Endothelial cell of umbilical vein (primary cell): ENCODE measurements around the gene HPRT1. TPM values are rescaled to one million over a fixed set of nuclear protein-coding genes. Genes with fewer than 3 reads are reported as not detected.

Source experiments
- BruUV-seq: library from RNA; stranded (reverse); fragments of 400-500 nt; replicated peaks from 2 replicates; lab custom pipeline; 2021; lab: Mats Ljungman, UMichigan
- CTCF ChIA-PET: fragments of 300-600, 350-600 bp; sonication (Branson Sonifier 250); formaldehyde crosslinking; loops from one replicate; lab custom pipeline; 2021; ENCODE audit warnings: antibody characterized with exemption, inconsistent platforms; lab: Charles Lee
- POLR2A ChIA-PET: fragments of 300-600, 350-600 bp; sonication (Branson Sonifier 250); formaldehyde crosslinking; loops from one replicate; lab custom pipeline; 2021; ENCODE audit warnings: antibody characterized with exemption, inconsistent platforms; lab: Charles Lee
- DNase-seq: peaks from one replicate; pipeline ENCODE4 v3.0.0-alpha.2; 2011; ENCODE audit warnings: low read depth, low spot score
- FAIRE-seq: peaks from 2 replicates; lab custom pipeline; 2011; peaks lifted over from hg19 to GRCh38; lab: Jason Lieb, UNC
- H2AFZ ChIP-seq: 2 replicates; pipeline ENCODE4 v1.6.0; 2012; ENCODE audit warnings: low read depth, low read length, control low read depth, inconsistent platforms
- H3K27ac ChIP-seq: 2 replicates; pipeline ENCODE4 v1.5.1; 2011; ENCODE audit warnings: low read depth, mild to moderate bottlenecking, control low read depth, low read length, moderate library complexity; ENCODE audit not compliant: insufficient read depth
- H3K27me3 ChIP-seq, 2 experiments: 2 replicates each; pipeline versions ENCODE4 v1.6.0 to v1.6.1; 2011; ENCODE audit warnings: low read length in 2 of 2, mixed read lengths in 1 of 2; ENCODE audit not compliant: control insufficient read depth in 2 of 2, insufficient read depth in 2 of 2
- H3K36me3 ChIP-seq, 2 experiments: 2 replicates in 1 of 2; 3 replicates in 1 of 2; pipeline ENCODE4 v1.5.1; 2011; ENCODE audit warnings: low read length in 2 of 2, mild to moderate bottlenecking in 1 of 2, moderate library complexity in 1 of 2; ENCODE audit not compliant: control insufficient read depth in 2 of 2, insufficient read depth in 2 of 2; ENCODE audit errors: extremely low read depth in 1 of 2
- H3K4me1 ChIP-seq: 3 replicates; pipeline ENCODE4 v1.5.1; 2011; ENCODE audit warnings: mild to moderate bottlenecking, low read length; ENCODE audit not compliant: control insufficient read depth, insufficient read depth; ENCODE audit errors: extremely low read depth
- H3K4me2 ChIP-seq: 2 replicates; pipeline ENCODE4 v1.6.1; 2011; ENCODE audit warnings: low read length, control low read depth, mixed read lengths; ENCODE audit not compliant: insufficient read depth
- H3K4me3 ChIP-seq, 3 experiments: fragments of 200-600 bp in 1 of 3; sonication (generic), shearing (Covaris generic) in 1 of 3; replicated peaks in 1 of 3; 2 replicates each; pipeline ENCODE4 v1.5.1; 2011 to 2016; ENCODE audit warnings: control low read depth in 3 of 3, low read length in 3 of 3, mild to moderate bottlenecking in 2 of 3, inconsistent platforms in 1 of 3, low read depth in 1 of 3, moderate library complexity in 1 of 3; ENCODE audit not compliant: insufficient read depth in 1 of 3
- H3K79me2 ChIP-seq: 2 replicates; pipeline ENCODE4 v1.6.0; 2012; ENCODE audit warnings: low read length, inconsistent platforms; ENCODE audit not compliant: control insufficient read depth, insufficient read depth
- H3K9ac ChIP-seq: replicated peaks from 2 replicates; pipeline ENCODE3; 2011; ENCODE audit warnings: low read length, control low read depth; ENCODE audit not compliant: insufficient read depth; ENCODE audit errors: extremely low read depth
- H3K9me1 ChIP-seq: replicated peaks from 3 replicates; pipeline ENCODE4 v1.6.0; 2011; ENCODE audit warnings: mild to moderate bottlenecking, low read length; ENCODE audit not compliant: control insufficient read depth, insufficient read depth; ENCODE audit errors: extremely low read depth
- H3K9me3 ChIP-seq: replicated peaks from 2 replicates; pipeline ENCODE4 v1.5.1; 2012; ENCODE audit warnings: low read length, inconsistent platforms; ENCODE audit not compliant: control insufficient read depth, insufficient read depth
- H4K20me1 ChIP-seq: replicated peaks from 2 replicates; pipeline ENCODE3; 2011; ENCODE audit warnings: mild to moderate bottlenecking, low read length; ENCODE audit not compliant: control insufficient read depth, insufficient read depth; ENCODE audit errors: extremely low read depth
- CTCF ChIP-seq, 2 donors: IDR thresholded peaks; 1 replicate in 1 of 2; 2 replicates in 1 of 2; pipeline ENCODE4 v1.5.1; 2011; ENCODE audit warnings: low read length in 2 of 2, mild to moderate bottlenecking in 2 of 2, moderate library complexity in 2 of 2, control low read depth in 1 of 2, inconsistent platforms in 1 of 2, low read depth in 1 of 2; ENCODE audit not compliant: insufficient read depth in 1 of 2; ENCODE audit errors: extremely low read depth in 1 of 2
- EZH2 ChIP-seq: IDR thresholded peaks from 2 replicates; pipeline ENCODE4 v1.6.1; 2012; ENCODE audit warnings: borderline replicate concordance, low read depth, mild to moderate bottlenecking, moderate library complexity, low read length, inconsistent platforms; ENCODE audit not compliant: severe bottlenecking
- FOS ChIP-seq: IDR thresholded peaks from 2 replicates; pipeline ENCODE4 v1.6.1; 2011; ENCODE audit warnings: mild to moderate bottlenecking, low read length, moderate library complexity, borderline replicate concordance; ENCODE audit not compliant: insufficient read depth
- GATA2 ChIP-seq: IDR thresholded peaks from 2 replicates; pipeline ENCODE4 v1.7.0; 2011; ENCODE audit warnings: low read depth, mild to moderate bottlenecking, moderate library complexity, mixed read lengths, low read length; ENCODE audit not compliant: insufficient read length, insufficient read depth
- JUN ChIP-seq: IDR thresholded peaks from 2 replicates; pipeline ENCODE4 v1.6.1; 2011; ENCODE audit warnings: borderline replicate concordance, low read depth; ENCODE audit not compliant: insufficient read length, insufficient read depth
- MAX ChIP-seq: IDR thresholded peaks from 2 replicates; pipeline ENCODE4 v1.6.1; 2011; ENCODE audit not compliant: insufficient read depth, insufficient read length
- MYC ChIP-seq: IDR thresholded peaks from one replicate; pipeline ENCODE4 v1.6.1; 2011; ENCODE audit warnings: mild to moderate bottlenecking, low read depth, low read length
- POLR2A ChIP-seq: IDR thresholded peaks from 2 replicates; pipeline ENCODE4 v1.6.1; 2012; ENCODE audit warnings: low read depth, mild to moderate bottlenecking, control low read depth, low read length
- POLR2AphosphoS5 ChIP-seq: IDR thresholded peaks from 2 replicates; pipeline ENCODE4 v1.6.1; 2012; ENCODE audit warnings: low read depth, mild to moderate bottlenecking, control low read depth, low read length, moderate library complexity; ENCODE audit not compliant: insufficient read depth
- dilution Hi-C: fragments of 300-500 bp; cut with MboI; formaldehyde crosslinking; loops from one replicate; pipeline ENCODE4 v1.15.0; 2019; ENCODE audit warnings: low sequenced_read_pairs; ENCODE audit not compliant: extremely low pct_ligation_motif_present
- intact Hi-C: fragments of 100-400 bp; cut with micrococcal nuclease; formaldehyde crosslinking; loops from one replicate; pipeline ENCODE4 v1.10.0; 2022
- polyA plus RNA-seq, 4 experiments: library from polyadenylated mRNA; depleted of rRNA in 3 of 4; stranded (reverse) in 3 of 4; unstranded in 1 of 4; fragments of >200 nt; gene quantifications; 2 replicates each; pipeline versions ENCODE4 v1.2.1 to v1.2.3, GENCODE V29; 2011 to 2012; ENCODE audit warnings: missing spikeins in 1 of 4
- total RNA-seq: library from RNA; stranded (reverse); gene quantifications from 2 replicates; pipeline ENCODE4 v1.2.3, GENCODE V29; 2021

The HPRT1 gene
- total and polyA plus RNA-seq, 2 donors (not counting 3 experiments of a cell fraction or from before 2014, with no cell fraction given), result 19.2 to 51.0 TPM

GRCh38 chrX:134460862-134461220 is 876 bp downstream of the HPRT1 start:
- dilution Hi-C loops (no loop called here), intact Hi-C loops (loop anchor here (1.0 kb wide), 1 partner anchor 8 kb away; no protein-coding TSS in a partner anchor)
- Histone ChIP-seq H3K27ac (no peak overlapping the region), H3K79me2 (peaks cover 43% of the 10 kb centered on the region), H4K20me1 (no peaks in the 10 kb centered on the region), H3K4me1 (no peaks in the 10 kb centered on the region), H2AFZ (peak overlapping the region; percentile 34), H3K27me3 (no peaks in the 10 kb centered on the region), H3K4me3 (peak overlapping the region; percentile 46 to 82 (median 75)), H3K9me1 (no peaks in the 10 kb centered on the region), H3K36me3 (no peaks in the 10 kb centered on the region), H3K9me3 (no peaks in the 10 kb centered on the region), H3K4me2 (peak overlapping the region; percentile 84), H3K9ac (peak overlapping the region; percentile 60)
- TF ChIP-seq CTCF (IDR thresholded peaks at IDR 0.05; ENCODE audit: extremely low read depth in 1 of 2, insufficient read depth in 1 of 2, low read depth in 1 of 2, low read length in 2 of 2), result no peak
- TF ChIP-seq MAX, result no peak
- no peak for TF ChIP-seq FOS
- no peak for TF ChIP-seq EZH2
- no peak for TF ChIP-seq POLR2AphosphoS5
- TF ChIP-seq GATA2, result no peak
- no peak for TF ChIP-seq JUN
- TF ChIP-seq MYC, result no peak
- TF ChIP-seq POLR2A, result no peak
- CTCF ChIA-PET, result interaction anchor here (0.7 to 1.1 kb wide), 2 partner anchors 23 to 322 kb away, joined by 4 to 5 read pairs; no protein-coding TSS in a partner anchor
- peak; percentile 71 for FAIRE-seq
- DNase-seq, result peak; percentile 34
- no TSS peak for BruUV-seq
- POLR2A ChIA-PET, result no interaction called here
